ENCODE data around the gene KTI12. TPM values are rescaled to one million over a fixed set of nuclear protein-coding genes. Genes with fewer than 3 reads are reported as not detected.
"Not testable (repeated sequence)": the region's sequence is repeated elsewhere in the genome, so short reads cannot be mapped to it uniquely, and the experiment has no call there.

Gene KTI12
- total RNA-seq, 1 donor from 2014 or later = 22.3 TPM

GRCh38 chr1:52028839-52029238 lies 4.8 kb downstream of the KTI12 start:
- DNase-seq; H3K27ac Mint-ChIP-seq; intact Hi-C loops (cut with micrococcal nuclease); H3K4me3 Mint-ChIP-seq; H3K9me3 Mint-ChIP-seq; H3K27me3 Mint-ChIP-seq: not testable (repeated sequence)
- Mint-ChIP-seq H3K4me1 (peaks cover 25% of the 10 kb centered on the region), H3K36me3 (ENCODE audit: low read depth) (peaks cover 54% of the 10 kb centered on the region)

GRCh38 chr1:52028328-52028727 lies 5.3 kb downstream of the KTI12 start:
- Mint-ChIP-seq H3K4me3 (no peak overlapping the region), H3K27ac (no peak overlapping the region), H3K36me3 (ENCODE audit: low read depth) (peaks cover 57% of the 10 kb centered on the region)

GRCh38 chr1:52026278-52026677 lies 7.3 kb downstream of the KTI12 start:
- intact Hi-C loops (cut with micrococcal nuclease) = no loop called here
- no peak overlapping the region for H3K4me3 Mint-ChIP-seq

More at GRCh38 chr1:52028328-52028727, 5.3 kb downstream of the KTI12 start:
- H3K4me1 Mint-ChIP-seq = peaks cover 22% of the 10 kb centered on the region
- no peaks in the 10 kb centered on the region for H3K9me3 Mint-ChIP-seq
- no peaks in the 10 kb centered on the region for H3K27me3 Mint-ChIP-seq
- DNase-seq = no peak
- intact Hi-C loops (cut with micrococcal nuclease) = no loop called here

GRCh38 chr1:52022133-52022532 lies 11.5 kb downstream of the KTI12 start:
- Mint-ChIP-seq H3K27ac (no peak overlapping the region), H3K9me3 (no peaks in the 10 kb centered on the region), H3K4me3 (no peak overlapping the region), H3K4me1 (no peaks in the 10 kb centered on the region), H3K27me3 (no peaks in the 10 kb centered on the region), H3K36me3 (ENCODE audit: low read depth) (peaks cover 50% of the 10 kb centered on the region)
- intact Hi-C loops (cut with micrococcal nuclease) = no loop called here
- DNase-seq = no peak

More at GRCh38 chr1:52026278-52026677, 7.3 kb downstream of the KTI12 start:
- DNase-seq = no peak
- Mint-ChIP-seq H3K27ac (no peak overlapping the region), H3K36me3 (ENCODE audit: low read depth) (peaks cover 51% of the 10 kb centered on the region), H3K9me3 (no peaks in the 10 kb centered on the region), H3K27me3 (no peaks in the 10 kb centered on the region), H3K4me1 (peaks cover 10% of the 10 kb centered on the region)

- Mint-ChIP-seq H3K27me3 (peaks cover 28% of the 10 kb centered on the region), H3K4me1 (no peaks in the 10 kb centered on the region), H3K4me3 (no peak overlapping the region), H3K9me3 (no peaks in the 10 kb centered on the region), H3K36me3 (ENCODE audit: low read depth) (no peaks in the 10 kb centered on the region), H3K27ac (no peak overlapping the region)
- intact Hi-C loops (cut with micrococcal nuclease) = no loop called here
- no peak for DNase-seq
These were observed 25.4 kb downstream of the KTI12 start for GRCh38 chr1:52008071-52008809.

GRCh38 chr1:52007215-52008002 lies 26.2 kb downstream of the KTI12 start:
- intact Hi-C loops (cut with micrococcal nuclease) = no loop called here
- Mint-ChIP-seq H3K27me3 (peaks cover 28% of the 10 kb centered on the region), H3K27ac (no peak overlapping the region), H3K36me3 (ENCODE audit: low read depth) (no peaks in the 10 kb centered on the region), H3K9me3 (no peaks in the 10 kb centered on the region), H3K4me3 (no peak overlapping the region), H3K4me1 (no peaks in the 10 kb centered on the region)
- no peak for DNase-seq

- H3K4me3 Mint-ChIP-seq; DNase-seq; intact Hi-C loops (cut with micrococcal nuclease); H3K4me1 Mint-ChIP-seq; H3K27ac Mint-ChIP-seq; H3K36me3 Mint-ChIP-seq (ENCODE audit: low read depth); H3K9me3 Mint-ChIP-seq: not testable (repeated sequence)
- H3K27me3 Mint-ChIP-seq = peaks cover 28% of the 10 kb centered on the region
These were observed 27.5 kb downstream of the KTI12 start for GRCh38 chr1:52006081-52006553.

- H3K4me3 Mint-ChIP-seq; H3K27ac Mint-ChIP-seq; H3K4me1 Mint-ChIP-seq; H3K9me3 Mint-ChIP-seq; DNase-seq; intact Hi-C loops (cut with micrococcal nuclease); H3K36me3 Mint-ChIP-seq (ENCODE audit: low read depth): not testable (repeated sequence)
- peaks cover 28% of the 10 kb centered on the region for H3K27me3 Mint-ChIP-seq
These were observed 28.1 kb downstream of the KTI12 start for GRCh38 chr1:52005548-52005947.

GRCh38 chr1:52003877-52004276 lies 29.7 kb downstream of the KTI12 start:
- Mint-ChIP-seq H3K36me3 (ENCODE audit: low read depth) (no peaks in the 10 kb centered on the region), H3K27me3 (peaks cover 28% of the 10 kb centered on the region), H3K4me1 (no peaks in the 10 kb centered on the region), H3K9me3 (no peaks in the 10 kb centered on the region), H3K27ac (no peak overlapping the region), H3K4me3 (no peak overlapping the region)
- intact Hi-C loops (cut with micrococcal nuclease) = no loop called here
- DNase-seq = no peak

GRCh38 chr1:52002038-52002917 lies 31.3 kb downstream of the KTI12 start:
- DNase-seq = peak; percentile 93
- Mint-ChIP-seq H3K4me1 (no peaks in the 10 kb centered on the region), H3K4me3 (no peak overlapping the region), H3K27ac (no peak overlapping the region), H3K36me3 (ENCODE audit: low read depth) (no peaks in the 10 kb centered on the region), H3K27me3 (peaks cover 25% of the 10 kb centered on the region), H3K9me3 (no peaks in the 10 kb centered on the region)
- intact Hi-C loops (cut with micrococcal nuclease) = loop anchor here (1.0 kb wide), 1 partner anchor 105 kb away; no protein-coding TSS in a partner anchor

- H3K36me3 Mint-ChIP-seq (ENCODE audit: low read depth) = no peaks in the 10 kb centered on the region
- no peaks in the 10 kb centered on the region for H3K4me1 Mint-ChIP-seq
- no peak overlapping the region for H3K4me3 Mint-ChIP-seq
- no peak overlapping the region for H3K27ac Mint-ChIP-seq
- no peaks in the 10 kb centered on the region for H3K9me3 Mint-ChIP-seq
- intact Hi-C loops (cut with micrococcal nuclease) = no loop called here
- no peak for DNase-seq
- H3K27me3 Mint-ChIP-seq = peaks cover 18% of the 10 kb centered on the region
These were observed 34.9 kb downstream of the KTI12 start for GRCh38 chr1:51998701-51999100.

GRCh38 chr1:51997974-51998382 lies 35.6 kb downstream of the KTI12 start:
- DNase-seq = no peak
- intact Hi-C loops (cut with micrococcal nuclease) = no loop called here
- no peaks in the 10 kb centered on the region for H3K9me3 Mint-ChIP-seq
- no peaks in the 10 kb centered on the region for H3K36me3 Mint-ChIP-seq (ENCODE audit: low read depth)
- no peaks in the 10 kb centered on the region for H3K4me1 Mint-ChIP-seq
- no peak overlapping the region for H3K4me3 Mint-ChIP-seq
- H3K27ac Mint-ChIP-seq = no peak overlapping the region
- H3K27me3 Mint-ChIP-seq = peaks cover 19% of the 10 kb centered on the region

- peak; percentile 92 for DNase-seq
- Mint-ChIP-seq H3K9me3 (no peaks in the 10 kb centered on the region), H3K4me1 (peaks cover 9% of the 10 kb centered on the region), H3K36me3 (ENCODE audit: low read depth) (no peaks in the 10 kb centered on the region), H3K27me3 (peaks cover 50% of the 10 kb centered on the region), H3K27ac (no peak within 1 kb of the TSS), H3K4me3 (peak within 1 kb of the TSS; percentile 78)
- intact Hi-C loops (cut with micrococcal nuclease) = no loop called here
These were observed 43.1 kb downstream of the KTI12 start, which contains the start of gene RAB3B for GRCh38 chr1:51990478-51990965. TSS of gene RAB3B (minus strand) at chr1:51990700. CDS start at chr1:51977117, 13,583 bp downstream.

Data from activated CD4-positive, alpha-beta T cell treated with anti-CD3 and anti-CD28 coated beads, Interleukin-2, amount 10 ng/mL, durations not matched to agents 24 days and 14 days (primary cell).